RPMI7951 (cell line): ENCODE data around the gene PPL. TPM values are rescaled to one million over a fixed set of nuclear protein-coding genes. Genes with fewer than 3 reads are reported as not detected.
A peak's percentile ranks its signal among the peaks of the same experiment; 100 is the strongest.
"Not testable (repeated sequence)": the region's sequence is repeated elsewhere in the genome, so short reads cannot be mapped to it uniquely, and the experiment has no call there.

ENCODE experiments used
- DNase-seq: peaks from one replicate; pipeline ENCODE4 v3.0.0-alpha.2; 2012; ENCODE audit warnings: low read depth
- total RNA-seq: library from RNA; depleted of rRNA; stranded (reverse); fragments of >200 nt; shearing (Covaris generic); gene quantifications from 2 replicates; pipeline ENCODE4 v1.2.3, GENCODE V29; 2014; rRNA removed

PPL gene, protein sequence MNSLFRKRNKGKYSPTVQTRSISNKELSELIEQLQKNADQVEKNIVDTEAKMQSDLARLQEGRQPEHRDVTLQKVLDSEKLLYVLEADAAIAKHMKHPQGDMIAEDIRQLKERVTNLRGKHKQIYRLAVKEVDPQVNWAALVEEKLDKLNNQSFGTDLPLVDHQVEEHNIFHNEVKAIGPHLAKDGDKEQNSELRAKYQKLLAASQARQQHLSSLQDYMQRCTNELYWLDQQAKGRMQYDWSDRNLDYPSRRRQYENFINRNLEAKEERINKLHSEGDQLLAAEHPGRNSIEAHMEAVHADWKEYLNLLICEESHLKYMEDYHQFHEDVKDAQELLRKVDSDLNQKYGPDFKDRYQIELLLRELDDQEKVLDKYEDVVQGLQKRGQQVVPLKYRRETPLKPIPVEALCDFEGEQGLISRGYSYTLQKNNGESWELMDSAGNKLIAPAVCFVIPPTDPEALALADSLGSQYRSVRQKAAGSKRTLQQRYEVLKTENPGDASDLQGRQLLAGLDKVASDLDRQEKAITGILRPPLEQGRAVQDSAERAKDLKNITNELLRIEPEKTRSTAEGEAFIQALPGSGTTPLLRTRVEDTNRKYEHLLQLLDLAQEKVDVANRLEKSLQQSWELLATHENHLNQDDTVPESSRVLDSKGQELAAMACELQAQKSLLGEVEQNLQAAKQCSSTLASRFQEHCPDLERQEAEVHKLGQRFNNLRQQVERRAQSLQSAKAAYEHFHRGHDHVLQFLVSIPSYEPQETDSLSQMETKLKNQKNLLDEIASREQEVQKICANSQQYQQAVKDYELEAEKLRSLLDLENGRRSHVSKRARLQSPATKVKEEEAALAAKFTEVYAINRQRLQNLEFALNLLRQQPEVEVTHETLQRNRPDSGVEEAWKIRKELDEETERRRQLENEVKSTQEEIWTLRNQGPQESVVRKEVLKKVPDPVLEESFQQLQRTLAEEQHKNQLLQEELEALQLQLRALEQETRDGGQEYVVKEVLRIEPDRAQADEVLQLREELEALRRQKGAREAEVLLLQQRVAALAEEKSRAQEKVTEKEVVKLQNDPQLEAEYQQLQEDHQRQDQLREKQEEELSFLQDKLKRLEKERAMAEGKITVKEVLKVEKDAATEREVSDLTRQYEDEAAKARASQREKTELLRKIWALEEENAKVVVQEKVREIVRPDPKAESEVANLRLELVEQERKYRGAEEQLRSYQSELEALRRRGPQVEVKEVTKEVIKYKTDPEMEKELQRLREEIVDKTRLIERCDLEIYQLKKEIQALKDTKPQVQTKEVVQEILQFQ (N-terminal part only)
- 0.12 and 0.20 TPM in 2 replicates for total RNA-seq

DNA sequence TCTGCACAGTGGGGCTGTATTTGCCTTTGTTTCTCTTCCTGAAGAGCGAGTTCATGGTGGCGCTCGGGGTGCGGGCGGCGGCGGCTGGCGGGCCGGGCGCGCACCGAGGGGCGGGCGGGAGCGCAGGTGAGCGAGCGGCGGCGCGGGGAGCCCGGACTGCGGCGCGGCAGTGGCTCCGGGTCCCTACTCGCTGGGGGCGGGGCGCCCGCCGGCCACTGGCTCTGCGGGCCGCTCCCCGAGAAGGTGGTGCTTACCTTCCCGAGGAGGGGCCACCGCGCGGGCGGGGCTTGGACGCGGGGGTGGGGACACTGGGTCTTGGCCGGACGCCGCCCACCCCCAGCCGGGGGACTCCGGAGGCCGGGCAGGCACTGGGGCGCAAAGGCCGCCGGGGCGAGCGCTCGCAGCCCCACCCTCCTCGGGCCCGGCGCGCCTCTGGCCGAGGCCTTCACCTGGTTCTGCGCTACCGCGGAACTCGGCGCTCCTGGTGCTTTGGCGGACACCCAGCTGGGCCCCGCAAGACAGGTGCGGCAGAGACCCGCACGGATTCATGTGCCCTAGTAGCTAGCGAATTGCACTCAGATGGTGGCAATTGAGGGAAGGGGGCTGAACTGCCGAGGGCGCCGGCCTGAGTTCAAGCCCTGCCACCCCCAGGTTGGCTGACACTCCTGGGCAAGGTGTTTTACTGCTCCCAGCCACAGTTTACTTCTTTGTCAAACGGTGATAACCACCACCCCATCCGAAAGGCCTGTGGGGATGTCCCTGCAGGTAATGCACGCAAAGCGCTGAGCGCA, at the start of gene PPL:
PPL (minus strand) TSS at position 158 of the 791 bp plus-strand sequence; CDS start at position 55, 103 bp downstream.
- no peak for DNase-seq

DNA sequence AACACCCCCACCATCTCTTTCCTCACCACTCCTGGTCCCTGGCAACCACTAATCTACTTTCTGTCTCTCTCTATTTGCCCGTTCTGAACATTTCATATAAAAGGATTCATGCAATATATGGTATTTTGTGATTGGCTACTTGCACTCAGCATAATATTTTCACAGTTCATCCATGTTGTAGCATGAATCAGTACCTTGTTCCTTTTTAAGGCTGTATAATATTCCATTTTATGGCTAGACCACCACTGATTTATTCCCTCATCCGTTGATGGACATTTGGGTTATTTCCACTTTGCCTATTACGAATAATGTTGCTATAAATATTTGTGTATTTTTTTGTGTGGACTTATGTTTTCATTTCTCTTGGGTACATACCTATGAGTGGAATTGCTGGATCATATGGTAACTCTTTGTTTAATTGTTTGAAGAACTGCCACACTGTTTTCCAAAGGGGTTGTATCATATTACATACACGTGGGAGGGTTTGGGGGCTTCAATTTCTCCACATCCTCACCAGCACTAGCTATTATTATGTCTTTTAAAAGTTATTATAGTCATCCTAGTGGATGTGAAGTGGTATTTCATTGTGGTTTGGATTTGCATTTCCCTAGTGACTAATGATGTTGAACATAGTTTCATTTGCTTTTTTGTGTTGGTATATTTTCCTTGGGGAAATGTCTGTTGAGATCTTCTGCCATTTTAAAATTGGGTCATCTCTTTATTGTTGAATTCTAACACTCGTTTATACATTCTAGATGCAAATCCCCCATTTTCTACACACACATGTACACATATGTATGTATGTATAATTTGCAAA, 47.4 kb upstream of the PPL start:
- no peak for DNase-seq

DNA sequence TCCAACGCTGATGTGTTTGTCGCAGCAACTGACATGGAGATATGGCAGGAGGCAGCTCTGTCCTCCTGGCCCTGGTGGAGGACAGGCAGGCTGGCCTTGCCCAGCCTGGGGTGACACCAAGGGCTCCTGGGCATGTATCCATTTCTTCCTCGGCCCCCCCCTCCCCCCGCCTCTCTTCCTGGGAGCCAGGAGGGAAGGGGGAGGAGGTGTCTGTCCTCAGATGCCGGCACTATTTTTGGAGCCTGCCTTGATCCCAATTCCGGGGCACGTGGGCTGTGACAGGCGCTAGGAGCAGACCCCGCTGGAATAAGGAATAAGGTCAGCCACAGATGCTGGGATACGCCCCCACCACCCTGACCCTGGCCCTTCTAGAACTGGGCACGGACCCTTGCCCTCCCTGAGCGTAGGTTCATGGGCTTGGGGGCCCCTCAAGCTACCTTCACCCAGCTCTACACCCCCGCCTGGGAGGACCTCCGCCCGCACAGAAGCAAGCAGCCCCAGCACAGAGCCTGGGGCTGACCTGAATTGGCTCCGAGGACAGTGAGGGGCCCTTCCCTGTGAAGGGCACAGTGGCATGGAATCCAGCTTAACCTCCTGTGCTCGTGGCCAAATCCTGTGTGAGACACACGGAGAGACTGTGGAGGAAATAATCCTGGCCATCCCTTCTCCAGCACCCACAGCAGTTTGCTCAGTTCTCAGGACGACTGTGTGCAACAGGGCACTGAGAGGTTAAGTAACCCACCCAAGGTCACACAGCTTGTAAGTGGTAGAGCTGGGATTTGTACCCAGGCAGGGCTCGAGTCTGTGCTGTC, 45.3 kb upstream of the PPL start:
- DNase-seq = no peak

DNA sequence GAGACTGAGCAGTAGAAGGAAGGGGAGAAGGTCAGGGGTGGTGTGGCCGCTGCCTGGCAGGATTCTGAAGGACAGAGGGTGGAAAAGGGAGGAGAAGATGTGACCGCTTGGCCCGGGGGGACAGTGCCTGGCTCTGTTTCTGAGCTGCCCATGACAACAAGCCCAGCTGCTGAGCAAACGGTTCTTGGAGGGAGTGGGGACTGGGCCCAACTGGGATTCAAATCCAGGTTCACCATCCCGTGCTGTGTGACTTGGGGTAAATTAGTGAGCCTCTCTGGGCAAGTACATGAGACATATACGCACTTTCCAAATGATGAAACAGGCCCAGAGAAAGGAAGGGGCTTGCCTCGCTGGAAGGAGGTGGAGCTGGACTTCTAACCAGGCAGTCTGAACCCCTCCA, 44.5 kb upstream of the PPL start:
- DNase-seq = no peak

DNA sequence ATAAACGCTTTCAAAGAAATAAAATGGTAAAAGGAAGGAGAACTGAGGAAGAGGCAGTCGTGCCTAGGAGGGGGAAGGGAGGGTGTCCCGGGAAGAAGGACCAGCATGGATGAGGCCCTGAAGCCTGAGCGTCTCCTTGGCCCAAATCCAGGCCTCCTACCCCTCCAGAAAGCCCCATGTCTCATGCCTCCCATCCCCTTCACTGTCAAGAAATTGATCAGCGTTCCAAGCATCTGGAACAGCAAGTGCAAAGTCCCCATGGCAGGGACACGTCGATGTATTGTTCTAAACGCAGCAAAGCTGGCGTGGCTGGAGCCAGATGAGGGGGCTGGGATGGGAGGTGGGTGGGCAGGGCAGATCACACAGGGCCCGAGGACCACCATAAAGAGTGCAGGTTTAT, 43.7 kb upstream of the PPL start:
- no peak for DNase-seq

DNA sequence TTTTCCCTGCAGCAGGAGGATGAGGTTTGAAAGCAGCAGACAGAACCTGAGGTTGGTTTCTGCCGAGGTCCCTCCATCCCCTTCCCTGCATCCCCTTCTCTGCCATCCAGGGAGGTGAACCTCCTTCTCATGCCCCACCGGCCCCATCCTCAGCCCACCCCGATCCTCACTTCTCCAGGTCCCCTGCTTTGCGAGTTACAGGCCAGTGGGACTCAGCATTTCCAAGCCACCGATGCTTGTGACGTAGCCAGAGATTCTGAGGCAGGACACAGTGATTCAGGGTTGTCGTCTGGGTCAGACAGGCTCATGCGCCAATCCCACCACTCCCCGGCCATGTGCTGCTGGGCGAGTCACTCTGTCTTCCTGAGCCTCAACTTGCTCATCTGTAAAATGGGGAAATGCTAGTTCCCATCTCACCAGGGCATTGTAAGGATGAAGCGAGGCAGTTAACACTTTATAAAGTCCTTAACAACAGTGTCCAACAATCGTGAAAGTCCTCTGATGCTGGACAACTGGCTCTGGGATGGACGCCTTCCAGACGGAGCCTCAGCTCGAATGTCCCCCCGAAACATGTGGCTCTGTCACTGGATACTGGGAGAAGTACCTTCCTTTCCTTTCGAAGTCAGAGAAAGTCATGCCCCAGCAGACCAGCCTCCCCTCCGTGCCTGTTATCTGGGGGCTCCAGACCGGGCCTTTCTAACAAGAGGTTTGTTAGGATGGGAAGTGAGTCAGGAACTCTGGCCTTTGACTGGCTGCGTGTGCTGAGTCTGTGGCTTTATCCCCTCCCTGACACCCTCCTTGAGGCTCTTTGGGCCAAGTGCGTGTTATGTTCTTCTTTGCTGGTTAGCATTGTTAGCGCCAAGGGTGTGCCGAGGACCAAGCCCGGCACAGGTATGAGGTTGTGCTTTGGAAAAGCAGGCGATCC, 43.0 kb upstream of the PPL start:
- no peak for DNase-seq

DNA sequence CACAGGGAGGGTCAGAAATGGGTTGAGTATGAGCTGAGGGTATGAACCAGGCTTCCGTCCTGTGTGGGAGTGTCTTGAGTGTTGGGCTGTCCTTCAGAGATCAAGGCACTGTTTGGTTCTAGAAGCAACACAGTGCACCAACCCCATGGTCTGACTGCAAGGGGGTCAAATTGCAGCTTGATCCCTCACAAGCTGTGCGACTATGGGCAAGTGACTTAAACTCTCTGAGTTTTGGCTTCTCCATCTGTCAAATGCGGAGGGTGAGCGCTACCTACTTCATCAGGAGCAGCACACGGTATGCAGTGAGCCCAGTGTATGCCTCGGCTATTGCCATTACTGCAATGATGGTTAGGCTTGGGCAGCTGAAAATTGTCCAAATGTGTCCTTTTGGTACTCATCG, 42.2 kb upstream of the PPL start:
- DNase-seq = no peak

DNA sequence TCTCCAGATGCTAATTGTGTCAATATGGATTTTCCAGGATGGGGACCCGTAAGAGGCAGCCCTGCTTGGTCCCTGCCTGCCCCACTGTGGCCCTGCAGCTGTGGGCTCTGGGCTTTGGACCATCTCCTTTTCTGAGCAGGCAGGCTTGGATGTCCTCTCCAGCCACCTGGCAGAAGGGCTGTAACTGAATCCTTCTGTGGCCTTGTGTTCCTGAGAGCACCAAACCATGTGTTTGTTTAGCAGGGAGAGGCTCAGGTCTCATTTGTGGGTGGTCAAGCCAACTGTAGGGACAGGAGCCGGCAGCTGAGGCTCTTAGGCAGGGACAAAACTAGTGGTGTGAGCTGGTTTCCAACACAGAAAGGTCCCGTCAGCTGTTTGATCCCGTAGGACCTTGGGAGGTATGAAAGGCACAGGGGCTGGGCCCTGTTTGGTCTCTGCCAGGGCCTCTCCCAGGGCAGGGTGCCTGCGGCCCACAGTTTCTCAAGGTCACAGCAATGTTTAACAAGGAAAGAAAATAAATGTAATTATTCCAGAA, 39.7 kb upstream of the PPL start:
- DNase-seq = no peak

DNA sequence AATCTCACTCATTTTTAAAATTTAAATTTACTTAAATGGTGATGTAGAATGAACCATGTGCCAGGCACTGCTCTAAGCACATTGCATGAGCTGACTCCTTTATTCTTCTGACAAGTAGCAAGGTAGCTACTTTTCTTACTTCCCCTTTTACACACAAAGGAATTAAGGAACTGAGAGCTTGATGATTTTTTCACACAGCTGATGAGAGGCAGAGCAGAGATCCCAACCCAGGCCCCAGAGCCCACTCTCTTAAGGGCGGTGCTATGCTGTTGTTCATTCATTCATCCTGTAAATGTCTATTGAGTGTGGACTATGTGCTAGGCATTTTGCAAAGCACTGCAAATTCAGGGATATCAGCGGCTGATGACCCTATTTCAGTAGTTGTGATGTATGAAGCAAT, 39.1 kb upstream of the PPL start:
- no peak for DNase-seq

DNA sequence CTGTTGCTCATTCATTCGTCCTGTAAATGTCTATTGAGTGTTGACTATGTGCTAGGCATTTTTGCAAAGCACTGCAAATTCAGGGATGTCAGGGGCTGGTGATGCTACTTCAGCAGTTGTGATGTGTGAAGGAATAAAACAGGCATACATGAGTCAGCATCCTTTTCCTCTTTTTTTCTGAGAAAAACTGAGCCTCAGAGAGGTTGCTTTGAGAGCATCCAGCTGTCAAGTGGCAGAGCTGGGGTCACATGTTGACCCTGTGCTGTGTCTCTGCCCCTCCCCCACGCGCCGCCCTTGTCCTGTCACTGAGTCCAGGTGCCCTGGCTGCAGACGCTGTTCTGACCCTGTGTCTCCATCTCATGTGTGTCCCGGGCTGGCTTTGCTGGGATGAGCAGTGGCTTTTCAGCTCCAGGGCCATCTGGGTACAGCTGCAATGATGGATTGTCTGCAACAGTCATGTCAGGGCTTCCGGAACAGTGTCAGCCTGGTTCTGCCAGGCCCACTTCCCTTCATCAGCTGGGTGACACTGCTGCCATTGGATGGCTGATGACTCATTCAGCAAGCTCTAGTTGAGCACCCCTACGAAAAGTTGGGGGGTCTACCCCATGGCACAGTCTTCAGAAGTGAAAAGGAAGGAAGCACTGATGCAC, 36.1 kb upstream of the PPL start:
- no peak for DNase-seq

DNA sequence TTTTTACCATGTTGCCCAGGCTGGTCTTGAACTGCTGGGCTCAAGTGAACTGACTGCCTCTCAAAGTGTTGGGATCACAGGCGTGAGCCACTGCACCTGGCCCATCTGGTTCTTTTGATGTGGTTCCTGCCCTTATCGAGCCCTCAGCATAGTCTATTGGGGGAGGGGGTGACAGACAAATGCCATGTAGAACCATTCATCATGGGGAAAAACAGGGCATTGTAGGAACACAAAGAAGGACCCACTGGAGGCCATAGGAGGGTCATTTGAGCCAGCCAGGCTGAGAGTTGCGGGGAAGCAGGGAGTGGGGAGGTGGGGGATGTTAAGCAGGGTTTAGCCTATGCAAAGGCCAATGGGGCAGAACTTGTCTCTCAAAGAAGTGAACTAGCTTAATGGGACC, 33.1 kb upstream of the PPL start:
- DNase-seq = no peak

DNA sequence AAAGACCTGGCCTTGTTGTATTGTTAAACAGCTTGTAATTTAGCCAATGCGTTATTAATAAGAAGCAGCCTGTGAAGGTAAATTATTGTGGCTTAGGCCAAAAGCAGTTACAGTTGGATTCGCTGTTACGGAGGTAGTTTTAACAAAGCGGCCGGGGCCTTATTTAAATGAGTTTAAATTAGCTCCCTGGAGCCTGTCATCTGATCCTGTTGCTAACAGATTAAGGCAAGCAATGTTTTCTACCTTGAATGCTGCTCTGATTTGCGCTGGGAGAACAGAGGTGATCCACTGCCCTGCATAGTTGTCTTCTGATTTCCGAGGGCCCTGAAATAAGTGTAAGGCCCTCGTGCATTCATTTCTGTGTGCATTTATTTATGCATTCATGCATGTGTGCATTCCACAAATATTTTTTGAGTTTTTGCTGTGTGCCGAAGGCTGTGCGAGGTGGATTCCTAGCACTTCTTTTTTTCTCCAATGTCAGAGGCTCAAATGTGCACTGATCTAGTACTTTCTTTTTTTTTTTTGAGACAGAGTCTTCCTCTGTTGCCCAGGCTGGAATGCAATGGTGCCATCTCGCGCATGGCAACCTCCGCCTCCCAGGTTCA, 32.0 kb upstream of the PPL start:
- DNase-seq = no peak

DNA sequence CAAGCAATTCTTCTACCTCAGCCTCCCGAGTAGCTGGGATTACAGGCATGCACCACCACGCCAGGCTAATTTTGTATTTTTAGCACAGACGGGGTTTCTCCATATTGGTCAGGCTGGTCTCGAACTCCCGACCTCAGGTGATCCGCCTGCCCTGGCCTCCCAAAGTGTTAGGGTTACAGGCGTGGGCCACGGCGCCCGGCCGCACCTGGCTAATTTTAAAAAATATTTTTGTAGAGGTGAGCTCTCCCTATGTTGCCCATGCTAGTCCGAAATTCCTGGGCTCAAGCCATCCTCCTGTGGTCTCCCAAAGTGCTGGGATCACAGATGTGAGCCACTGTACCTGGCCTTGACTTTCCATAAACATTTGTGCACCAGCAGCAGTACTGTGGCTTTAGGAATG, 31.3 kb upstream of the PPL start:
- not testable (repeated sequence) for DNase-seq

DNA sequence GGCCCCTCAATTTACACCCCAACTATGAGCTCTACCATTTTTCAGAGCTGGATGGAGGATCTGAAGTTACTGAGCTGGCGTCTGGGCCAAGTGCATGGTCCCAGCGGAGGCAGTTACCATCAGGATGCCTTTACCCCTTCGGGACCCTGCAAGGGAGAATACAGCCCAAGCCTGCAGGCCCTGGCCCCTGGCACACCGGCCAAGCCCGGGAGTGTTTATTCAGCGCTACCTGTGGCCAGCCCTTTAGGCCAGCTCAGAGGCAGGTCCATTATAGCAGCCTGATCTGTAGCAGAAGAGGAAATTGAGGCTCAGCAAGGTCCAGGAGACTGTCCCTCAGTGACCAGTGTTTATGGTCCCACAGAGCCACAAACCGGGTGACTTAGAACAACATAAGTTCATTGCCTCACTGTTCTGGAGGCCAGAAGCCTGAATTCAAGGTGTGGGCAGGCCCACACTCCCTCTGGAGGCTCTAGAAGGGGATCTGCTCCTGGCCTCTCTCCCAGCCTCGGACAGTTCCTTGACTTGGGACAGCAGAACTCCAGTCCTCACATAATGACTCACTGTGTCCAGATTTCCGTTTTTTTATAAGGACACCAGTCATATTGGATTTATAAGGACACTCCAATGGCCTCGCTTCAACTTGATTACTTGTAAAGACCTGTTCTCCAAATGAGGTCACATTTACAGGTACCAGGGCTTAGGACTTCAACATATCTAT, 29.9 kb upstream of the PPL start:
- peak; percentile 17 for DNase-seq

DNA sequence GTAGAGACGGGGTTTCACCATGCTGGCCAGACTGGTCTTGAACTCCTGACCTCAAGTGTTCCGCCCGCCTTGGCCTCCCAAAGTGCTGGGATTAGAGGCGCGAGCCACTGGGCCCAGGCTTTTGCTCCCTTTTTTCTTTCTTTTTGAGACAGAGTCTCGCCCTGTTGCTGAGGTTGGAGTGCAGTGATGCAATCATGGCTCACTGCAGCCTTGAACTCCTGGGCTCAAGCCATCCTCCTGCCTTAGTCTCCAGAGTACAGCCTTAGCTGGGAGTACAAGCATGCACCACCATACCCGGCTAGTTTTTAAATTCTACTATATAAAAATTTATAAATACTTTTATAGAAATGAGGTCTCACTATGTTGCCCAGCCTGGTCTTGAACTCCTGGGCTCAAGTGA, 26.6 kb upstream of the PPL start:
- not testable (repeated sequence) for DNase-seq

DNA sequence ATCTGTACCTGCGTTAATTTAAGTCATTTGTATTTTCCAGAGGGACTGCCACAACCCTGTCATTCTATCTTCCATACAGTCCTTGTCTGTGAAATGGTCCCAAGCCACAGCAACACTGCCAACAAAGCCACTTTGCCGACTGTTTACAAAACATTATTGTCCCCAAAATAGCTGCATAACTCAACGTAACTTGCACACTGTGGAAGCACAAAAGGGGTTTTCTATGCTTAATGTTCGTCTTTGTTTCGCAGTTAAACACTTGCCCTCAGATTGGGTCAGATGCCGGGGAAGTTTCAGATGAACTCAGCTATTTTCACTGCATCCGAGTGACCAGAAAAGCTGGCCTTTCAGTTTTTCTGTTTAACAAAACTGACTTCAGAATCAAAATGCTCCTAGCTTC, 25.8 kb upstream of the PPL start:
- no peak for DNase-seq
